Endodermal cell (in vitro differentiated cells): Measurements from ENCODE around the gene SLC2A11. TPM values are rescaled to one million over a fixed set of nuclear protein-coding genes. Genes with fewer than 3 reads are reported as not detected.

Experiments
- DNase-seq: peaks from one replicate; pipeline ENCODE4 v3.0.0-alpha.2; 2017
- H3K27ac ChIP-seq: 2 replicates; pipeline ENCODE4 v1.5.1; 2013; ENCODE audit warnings: mild to moderate bottlenecking, low read depth, low read length, moderate library complexity
- H3K27me3 ChIP-seq: 2 replicates; pipeline ENCODE4 v1.6.1; 2013; ENCODE audit warnings: mild to moderate bottlenecking, low read length, moderate library complexity; ENCODE audit not compliant: insufficient read depth, control insufficient read depth, poor library complexity, severe bottlenecking
- H3K36me3 ChIP-seq: 2 replicates; pipeline ENCODE4 v1.7.0; 2013; ENCODE audit warnings: mild to moderate bottlenecking, low read length, moderate library complexity; ENCODE audit not compliant: control insufficient read depth, insufficient read depth
- H3K4me1 ChIP-seq: one replicate; pipeline ENCODE4 v1.7.0; 2013; ENCODE audit warnings: low read length; ENCODE audit not compliant: control insufficient read depth, insufficient read depth
- H3K4me3 ChIP-seq: 2 replicates; pipeline ENCODE4 v1.5.1; 2013; ENCODE audit warnings: mild to moderate bottlenecking, low read length, moderate library complexity
- H3K9ac ChIP-seq: 2 replicates; pipeline ENCODE4 v1.6.1; 2013; ENCODE audit warnings: mild to moderate bottlenecking, low read length, moderate library complexity; ENCODE audit not compliant: poor library complexity, severe bottlenecking; ENCODE audit errors: extremely low read depth
- H3K9me3 ChIP-seq: 2 replicates; pipeline ENCODE4 v1.6.1; 2013; ENCODE audit warnings: mild to moderate bottlenecking, low read length, moderate library complexity; ENCODE audit not compliant: control insufficient read depth
- H3K27ac Mint-ChIP-seq: 2 replicates; pipeline ENCODE4 v1.8.0; 2020; ENCODE audit warnings: mixed read lengths
- H3K27me3 Mint-ChIP-seq: 2 replicates; pipeline ENCODE4 v1.8.0; 2021; ENCODE audit warnings: mild to moderate bottlenecking, mixed read lengths; ENCODE audit not compliant: insufficient read depth
- H3K36me3 Mint-ChIP-seq: 2 replicates; pipeline ENCODE4 v1.8.0; 2020; ENCODE audit warnings: low read depth, mixed read lengths
- H3K4me1 Mint-ChIP-seq: 2 replicates; pipeline ENCODE4 v1.8.0; 2020; ENCODE audit warnings: mixed read lengths
- H3K4me3 Mint-ChIP-seq: 2 replicates; pipeline ENCODE4 v1.8.0; 2020; ENCODE audit warnings: mild to moderate bottlenecking, moderate library complexity, mixed read lengths
- H3K9me3 Mint-ChIP-seq: 2 replicates; pipeline ENCODE4 v1.8.0; 2020; ENCODE audit warnings: mild to moderate bottlenecking, mixed read lengths
- WGBS, 2 experiments: methylation state at CpG; one replicate each; pipeline versions ENCODE4 v1.1.5 to v1.1.7; 2013; ENCODE audit warnings: missing lambda C conversion rate in 2 of 2, mixed read lengths in 1 of 2; ENCODE audit not compliant: insufficient coverage in 1 of 2, insufficient read length in 1 of 2; 5-methylcytosine and 5-hydroxymethylcytosine counted together
- total RNA-seq, 2 donors: library from RNA; stranded (reverse); fragmentation: NEBNext Ultra II Directional in 1 of 2; extraction: Animal tissue kit (Norgen Biotek cat#: 25700) in 1 of 2; gene quantifications; 2 replicates in 1 of 2; 3 replicates in 1 of 2; pipeline ENCODE4 v1.2.1, GENCODE V29; 2021
- TF ChIP-seq, protein P1 (sequence below): fragments of 200-600 bp; sonication (generic); conservative IDR thresholded peaks from 2 replicates; pipeline ENCODE4 v1.5.0; 2021; ENCODE audit warnings: antibody characterized with exemption, mild to moderate bottlenecking

Gene SLC2A11
- total RNA-seq, 2 donors from 2014 or later = 13.1 to 14.8 TPM

DNA sequence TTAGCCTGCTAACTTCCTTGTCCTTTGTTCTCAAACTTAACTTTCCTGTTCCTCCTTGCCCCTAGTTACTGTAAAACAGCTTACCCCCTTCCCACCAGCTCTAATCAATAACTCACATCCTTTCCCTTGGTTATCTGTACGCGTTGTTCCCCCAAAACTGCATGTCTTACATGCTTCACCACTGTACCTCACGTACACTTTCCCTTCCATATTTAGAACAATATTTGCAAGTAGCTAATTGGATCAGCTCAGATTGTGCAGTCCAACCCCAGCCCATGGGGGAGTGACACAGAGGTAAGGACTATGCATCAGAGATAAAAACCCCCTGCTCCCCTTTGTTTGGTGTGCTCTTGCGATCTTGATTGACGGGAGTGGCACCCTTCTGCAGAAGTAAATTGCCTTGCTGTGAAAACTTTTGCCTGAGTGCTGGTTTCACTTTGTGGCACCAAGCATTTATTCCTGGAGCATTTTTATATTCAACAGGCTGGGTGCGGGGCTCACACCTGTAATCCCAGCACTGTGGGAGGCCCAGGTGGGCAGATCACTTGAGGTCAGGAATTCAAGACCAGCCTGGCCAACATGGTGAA, 67.4 kb downstream of the SLC2A11 start:
- Histone ChIP-seq H3K4me3 (no peak overlapping the region), H3K27me3 (no peaks in the 10 kb centered on the region), H3K36me3 (peaks cover 35% of the 10 kb centered on the region), H3K9me3 (peaks cover 45% of the 10 kb centered on the region), H3K4me1 (no peaks in the 10 kb centered on the region), H3K9ac (no peak overlapping the region), H3K27ac (no peak overlapping the region)
- 91 to 93% methylated on average over 4 to 5 of the region's 6 CpGs for WGBS, 2 experiments
- no peak overlapping the region for H3K4me3 Mint-ChIP-seq
- H3K36me3 Mint-ChIP-seq = peaks cover 77% of the 10 kb centered on the region
- H3K27ac Mint-ChIP-seq = no peak overlapping the region
- TF ChIP-seq, protein P1, sequence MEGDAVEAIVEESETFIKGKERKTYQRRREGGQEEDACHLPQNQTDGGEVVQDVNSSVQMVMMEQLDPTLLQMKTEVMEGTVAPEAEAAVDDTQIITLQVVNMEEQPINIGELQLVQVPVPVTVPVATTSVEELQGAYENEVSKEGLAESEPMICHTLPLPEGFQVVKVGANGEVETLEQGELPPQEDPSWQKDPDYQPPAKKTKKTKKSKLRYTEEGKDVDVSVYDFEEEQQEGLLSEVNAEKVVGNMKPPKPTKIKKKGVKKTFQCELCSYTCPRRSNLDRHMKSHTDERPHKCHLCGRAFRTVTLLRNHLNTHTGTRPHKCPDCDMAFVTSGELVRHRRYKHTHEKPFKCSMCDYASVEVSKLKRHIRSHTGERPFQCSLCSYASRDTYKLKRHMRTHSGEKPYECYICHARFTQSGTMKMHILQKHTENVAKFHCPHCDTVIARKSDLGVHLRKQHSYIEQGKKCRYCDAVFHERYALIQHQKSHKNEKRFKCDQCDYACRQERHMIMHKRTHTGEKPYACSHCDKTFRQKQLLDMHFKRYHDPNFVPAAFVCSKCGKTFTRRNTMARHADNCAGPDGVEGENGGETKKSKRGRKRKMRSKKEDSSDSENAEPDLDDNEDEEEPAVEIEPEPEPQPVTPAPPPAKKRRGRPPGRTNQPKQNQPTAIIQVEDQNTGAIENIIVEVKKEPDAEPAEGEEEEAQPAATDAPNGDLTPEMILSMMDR = no peak
- peaks cover 21% of the 10 kb centered on the region for H3K9me3 Mint-ChIP-seq
- no peaks in the 10 kb centered on the region for H3K27me3 Mint-ChIP-seq
- DNase-seq = no peak
- H3K4me1 Mint-ChIP-seq = no peaks in the 10 kb centered on the region

DNA sequence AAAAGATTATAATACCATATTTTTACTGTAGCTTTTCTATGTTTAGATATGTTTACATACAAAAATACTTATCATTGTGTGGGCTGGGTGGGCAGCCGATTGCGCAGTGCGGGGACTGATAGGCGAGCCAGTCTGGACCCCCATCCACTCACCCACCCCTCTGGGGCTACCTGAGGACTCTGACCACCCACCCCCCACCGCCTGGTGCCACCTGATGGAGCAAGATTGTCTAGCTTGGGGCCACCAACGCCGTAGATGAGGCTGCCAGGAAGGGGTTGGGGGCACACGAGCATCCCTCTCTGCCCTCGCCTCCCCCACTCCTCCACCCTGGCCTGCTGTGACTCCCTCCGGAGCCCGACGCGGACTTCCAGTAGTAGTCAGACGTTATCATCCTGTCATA, 68.9 kb downstream of the SLC2A11 start:
- H3K9me3 Mint-ChIP-seq = peaks cover 28% of the 10 kb centered on the region
- no peaks in the 10 kb centered on the region for H3K4me1 Mint-ChIP-seq
- H3K4me3 ChIP-seq = no peak overlapping the region
- peaks cover 78% of the 10 kb centered on the region for H3K36me3 Mint-ChIP-seq
- peaks cover 56% of the 10 kb centered on the region for H3K9me3 ChIP-seq
- H3K27me3 ChIP-seq = no peaks in the 10 kb centered on the region
- H3K36me3 ChIP-seq = peaks cover 40% of the 10 kb centered on the region
- no peak overlapping the region for H3K27ac Mint-ChIP-seq
- 70 to 75% methylated on average over 8 to 14 of the region's 14 CpGs for WGBS, 2 experiments
- no peak for DNase-seq
- H3K4me1 ChIP-seq = no peaks in the 10 kb centered on the region
- TF ChIP-seq, protein P1 = no peak
- H3K4me3 Mint-ChIP-seq = no peak overlapping the region
- no peaks in the 10 kb centered on the region for H3K27me3 Mint-ChIP-seq
- H3K9ac ChIP-seq = no peak overlapping the region
- no peak overlapping the region for H3K27ac ChIP-seq

Other genes starting within 250 kb of the SLC2A11 start
- gene DRICH1, start 225.6 kb upstream of the SLC2A11 start, total RNA-seq = under 1 TPM in 1 of 2 donors, not detected in 1; 0.24 TPM
- not detected for gene RGL4, start 166.9 kb upstream of the SLC2A11 start, total RNA-seq
- gene ZNF70, start 106.8 kb upstream of the SLC2A11 start, total RNA-seq = 1 to 10 TPM; 4.7 to 5.7 TPM
- gene VPREB3, start 103.5 kb upstream of the SLC2A11 start, total RNA-seq = not detected
- 1 to 10 TPM; 1.5 to 2.2 TPM for gene C22orf15, start 94.9 kb upstream of the SLC2A11 start, total RNA-seq
- gene CHCHD10, start 89.9 kb upstream of the SLC2A11 start, total RNA-seq = 100 to 1,000 TPM in 1 of 2 donors, 10 to 100 TPM in 1; 76.1 to 103 TPM
- gene MMP11, start 85.0 kb upstream of the SLC2A11 start, total RNA-seq = 10 to 100 TPM in 1 of 2 donors, 1 to 10 TPM in 1; 9.7 to 14.3 TPM
- 100 to 1,000 TPM; 136 to 148 TPM for gene SMARCB1, start 70.9 kb upstream of the SLC2A11 start, total RNA-seq
- 1 to 10 TPM; 6.3 to 7.6 TPM for gene DERL3, start 18.9 kb upstream of the SLC2A11 start, total RNA-seq
- gene MIF, start 36.5 kb downstream of the SLC2A11 start, total RNA-seq = 100 to 1,000 TPM; 722 to 753 TPM
- 1 to 10 TPM; 3.7 to 4.4 TPM for gene GSTT2B, start 103.3 kb downstream of the SLC2A11 start, total RNA-seq
- 1 to 10 TPM in 1 of 2 donors, not detected in 1; 1.2 TPM for gene DDTL, start 109.0 kb downstream of the SLC2A11 start, total RNA-seq
- gene DDT, start 116.6 kb downstream of the SLC2A11 start, total RNA-seq = 100 to 1,000 TPM; 117 to 164 TPM
- 1 to 10 TPM in 1 of 2 donors, under 1 TPM in 1; 0.51 to 3.7 TPM for gene GSTT2, start 122.3 kb downstream of the SLC2A11 start, total RNA-seq
- gene GSTT4, start 147.6 kb downstream of the SLC2A11 start, total RNA-seq = not detected
- 10 to 100 TPM; 87.0 to 93.3 TPM for gene CABIN1, start 153.4 kb downstream of the SLC2A11 start, total RNA-seq